Keratinocyte (primary cell): Measurements from ENCODE around the gene RPL6. TPM values are rescaled to one million over a fixed set of nuclear protein-coding genes. Genes with fewer than 3 reads are reported as not detected.
"Not testable (repeated sequence)": the region's sequence is repeated elsewhere in the genome, so short reads cannot be mapped to it uniquely, and the experiment has no call there.

Experiments
- DNase-seq: peaks from one replicate; pipeline ENCODE4 v3.0.0-alpha.2; 2011; ENCODE audit warnings: low read depth, missing footprints, low spot score
- FAIRE-seq: peaks from 2 replicates; lab custom pipeline; 2011; peaks lifted over from hg19 to GRCh38; lab: Jason Lieb, UNC
- H2AFZ ChIP-seq: 2 replicates; pipeline ENCODE4 v1.6.0; 2012; ENCODE audit warnings: low read length, control low read depth, inconsistent platforms; ENCODE audit not compliant: control insufficient read depth
- H3K27ac ChIP-seq: 2 replicates; pipeline ENCODE4 v1.5.1; 2011; ENCODE audit warnings: low read length; ENCODE audit not compliant: control insufficient read depth, insufficient read depth
- H3K27me3 ChIP-seq: 3 replicates; pipeline ENCODE4 v1.6.0; 2011; ENCODE audit warnings: low read length; ENCODE audit not compliant: control insufficient read depth, insufficient read depth; ENCODE audit errors: extremely low read depth
- H3K36me3 ChIP-seq, 2 experiments: 2 replicates in 1 of 2; 3 replicates in 1 of 2; pipeline ENCODE4 v1.5.1; 2011; ENCODE audit warnings: low read length in 2 of 2, mild to moderate bottlenecking in 1 of 2; ENCODE audit not compliant: control insufficient read depth in 2 of 2, insufficient read depth in 2 of 2; ENCODE audit errors: extremely low read depth in 1 of 2
- H3K4me1 ChIP-seq: 3 replicates; pipeline ENCODE4 v1.5.1; 2011; ENCODE audit warnings: low read length; ENCODE audit not compliant: control insufficient read depth, insufficient read depth; ENCODE audit errors: extremely low read depth
- H3K4me2 ChIP-seq: 3 replicates; pipeline ENCODE4 v1.6.0; 2011; ENCODE audit warnings: low read depth, low read length; ENCODE audit not compliant: control insufficient read depth, insufficient read depth; ENCODE audit errors: extremely low read depth
- H3K4me3 ChIP-seq, 3 experiments: fragments of 200-600 bp in 1 of 3; sonication (generic) in 1 of 3; 2 replicates in 2 of 3; 3 replicates in 1 of 3; pipeline ENCODE4 v1.5.1; 2011 to 2016; ENCODE audit warnings: low read length in 3 of 3, mild to moderate bottlenecking in 3 of 3, control low read depth in 2 of 3, inconsistent platforms in 1 of 3, low read depth in 1 of 3, mixed read lengths in 1 of 3, mixed run types in 1 of 3, moderate library complexity in 1 of 3; ENCODE audit not compliant: control insufficient read depth in 2 of 3, insufficient read depth in 2 of 3; ENCODE audit errors: extremely low read depth in 1 of 3
- H3K79me2 ChIP-seq: 2 replicates; pipeline ENCODE4 v1.6.0; 2012; ENCODE audit warnings: low read length; ENCODE audit not compliant: control insufficient read depth, insufficient read depth
- H3K9ac ChIP-seq: 3 replicates; pipeline ENCODE4 v1.6.0; 2011; ENCODE audit warnings: low read length; ENCODE audit not compliant: control insufficient read depth, insufficient read depth; ENCODE audit errors: extremely low read depth
- H3K9me1 ChIP-seq: 3 replicates; pipeline ENCODE4 v1.6.0; 2011; ENCODE audit warnings: low read length; ENCODE audit not compliant: control insufficient read depth, insufficient read depth; ENCODE audit errors: extremely low read depth
- H3K9me3 ChIP-seq: 2 replicates; pipeline ENCODE4 v1.5.1; 2012; ENCODE audit warnings: low read depth, low read length; ENCODE audit not compliant: control insufficient read depth
- H4K20me1 ChIP-seq: 3 replicates; pipeline ENCODE4 v1.6.0; 2011; ENCODE audit warnings: low read length; ENCODE audit not compliant: control insufficient read depth, insufficient read depth; ENCODE audit errors: extremely low read depth
- CTCF ChIP-seq, 3 experiments: IDR thresholded peaks in 1 of 3; conservative IDR thresholded peaks in 1 of 3; optimal IDR thresholded peaks in 1 of 3; 2 replicates in 2 of 3; 3 replicates in 1 of 3; pipeline versions ENCODE3 to v1.5.1; 2011; ENCODE audit warnings: low read length in 3 of 3, mild to moderate bottlenecking in 3 of 3, moderate library complexity in 2 of 3, control low read depth in 1 of 3, inconsistent platforms in 1 of 3; ENCODE audit not compliant: insufficient read depth in 2 of 3; ENCODE audit errors: extremely low read depth in 1 of 3
- EZH2 ChIP-seq: IDR thresholded peaks from one replicate; pipeline ENCODE4 v1.6.1; 2012; ENCODE audit warnings: inconsistent platforms, mild to moderate bottlenecking, low read length, moderate library complexity
- dilution Hi-C: fragments of 300-500 bp; cut with MboI; formaldehyde crosslinking; loops from one replicate; pipeline ENCODE4 v1.7.0; 2020; ENCODE audit warnings: low sequenced_read_pairs; ENCODE audit not compliant: extremely low pct_ligation_motif_present
- polyA plus RNA-seq, 5 experiments: library from polyadenylated mRNA; depleted of rRNA in 3 of 5; stranded (reverse) in 3 of 5; stranded (forward) in 1 of 5; unstranded in 1 of 5; fragments of >200 nt; gene quantifications; 1 replicate in 1 of 5; 2 replicates in 3 of 5; 3 replicates in 1 of 5; pipeline versions ENCODE4 v1.2.1 to v1.2.3, GENCODE V29; 2011 to 2012; ENCODE audit warnings: missing spikeins in 2 of 5, low read depth in 1 of 5, low replicate concordance in 1 of 5

Gene RPL6
- polyA plus RNA-seq, 1 donor (not counting 4 experiments of a cell fraction or from before 2014, with no cell fraction given): 2,338 TPM

DNA sequence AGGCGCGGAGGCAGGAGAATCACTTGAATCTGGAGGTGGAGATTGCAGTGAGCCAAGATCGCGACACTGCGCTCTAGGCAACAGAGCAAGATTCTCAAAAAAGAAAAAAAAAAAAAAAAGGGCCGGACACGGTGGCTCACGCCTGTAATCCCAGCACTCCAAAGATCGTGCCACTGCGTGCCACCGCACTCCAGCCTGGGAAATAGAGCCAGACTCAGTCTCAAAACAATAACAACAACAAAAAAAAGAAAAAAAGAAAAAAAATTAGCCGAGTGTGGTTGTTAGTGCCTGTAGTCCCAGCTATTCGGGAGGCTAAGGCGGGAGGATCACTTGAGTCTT lies 470 bp upstream of the RPL6 start:
- Histone ChIP-seq H3K9ac (no peak overlapping the region), H4K20me1 (peaks cover 2% of the 10 kb centered on the region), H3K79me2 (peaks cover 27% of the 10 kb centered on the region), H3K9me3 (no peaks in the 10 kb centered on the region), H3K4me2 (no peak overlapping the region), H2AFZ (peak overlapping the region; percentile 26), H3K36me3 (peaks cover 13 to 24% of the 10 kb centered on the region in 2 experiments), H3K4me3 (no peak overlapping the region), H3K27ac (no peak overlapping the region), H3K27me3 (no peaks in the 10 kb centered on the region), H3K9me1 (peaks cover under 1% of the 10 kb centered on the region), H3K4me1 (peaks cover 14% of the 10 kb centered on the region)
- DNase-seq (no peak), FAIRE-seq (no peak)
- TF ChIP-seq CTCF (optimal IDR thresholded peaks at IDR 0.05 in 1 of 3, IDR thresholded peaks at IDR 0.05 in 1 of 3, conservative IDR thresholded peaks at IDR 0.05 in 1 of 3; ENCODE audit: extremely low read depth in 1 of 3, insufficient read depth in 2 of 3, low read length in 3 of 3) (no peak), EZH2 (no peak)
- dilution Hi-C loops: no loop called here

- no peak for TF ChIP-seq CTCF (optimal IDR thresholded peaks at IDR 0.05 in 1 of 3, IDR thresholded peaks at IDR 0.05 in 1 of 3, conservative IDR thresholded peaks at IDR 0.05 in 1 of 3; ENCODE audit: extremely low read depth in 1 of 3, insufficient read depth in 2 of 3, low read length in 3 of 3)
- TF ChIP-seq EZH2: no peak
- H4K20me1 ChIP-seq: peaks cover 6% of the 10 kb centered on the region
- no peaks in the 10 kb centered on the region for H3K9me3 ChIP-seq
- peak overlapping the region; percentile 88 for H3K9ac ChIP-seq
- H3K36me3 ChIP-seq: peaks cover 19 to 32% of the 10 kb centered on the region in 2 experiments
- peaks cover 27% of the 10 kb centered on the region for H3K79me2 ChIP-seq
- peak overlapping the region; percentile 82 to 91 (median 86) for H3K4me3 ChIP-seq
- DNase-seq (no peak), FAIRE-seq (no peak)
- peak overlapping the region; percentile 93 for H3K27ac ChIP-seq
- H3K4me1 ChIP-seq: peaks cover 14% of the 10 kb centered on the region
- no peaks in the 10 kb centered on the region for H3K27me3 ChIP-seq
- dilution Hi-C loops: no loop called here
- peaks cover 3% of the 10 kb centered on the region for H3K9me1 ChIP-seq
- peak overlapping the region; percentile 75 for H3K4me2 ChIP-seq
- no peak overlapping the region for H2AFZ ChIP-seq
Observed at GRCh38 chr12:112408621-112409020, 784 bp downstream of the RPL6 start.

DNA sequence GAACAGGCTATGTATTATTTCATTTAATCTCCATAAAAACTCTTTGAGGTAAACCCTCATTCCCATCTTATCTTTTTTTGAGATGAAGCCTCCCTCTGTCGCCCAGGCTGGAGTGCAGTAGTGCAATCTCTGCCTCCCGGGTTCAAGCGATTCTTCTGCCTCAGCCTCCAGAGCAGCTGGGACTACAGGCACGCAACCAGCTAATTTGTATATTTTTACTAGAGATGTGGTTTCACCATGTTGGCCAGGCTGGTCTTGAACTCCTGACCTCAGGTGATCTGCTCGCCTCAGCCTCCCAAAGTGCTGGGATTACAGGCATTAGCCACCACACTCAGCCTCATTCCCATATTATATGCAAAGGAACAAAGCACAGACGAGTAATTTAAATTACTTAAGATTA lies 1.7 kb downstream of the RPL6 start:
- H3K4me3 ChIP-seq: peak overlapping the region; percentile 82 to 91 (median 86)
- FAIRE-seq, DNase-seq, H2AFZ ChIP-seq, H3K27ac ChIP-seq, H3K9me3 ChIP-seq, H3K9me1 ChIP-seq, dilution Hi-C loops, H4K20me1 ChIP-seq, H3K27me3 ChIP-seq: not testable (repeated sequence)
- peaks cover 19 to 32% of the 10 kb centered on the region in 2 experiments for H3K36me3 ChIP-seq
- H3K79me2 ChIP-seq: peaks cover 27% of the 10 kb centered on the region
- peak overlapping the region; percentile 88 for H3K9ac ChIP-seq
- peaks cover 14% of the 10 kb centered on the region for H3K4me1 ChIP-seq
- peak overlapping the region; percentile 75 for H3K4me2 ChIP-seq
